GM18870 (cell line): ENCODE measurements around the gene PRM1.

Source experiments
- ATAC-seq: cut with Tn5 transposase; IDR thresholded peaks from one replicate; pipeline ENCODE4 v1.9.1; 2021; ENCODE audit warnings: moderate library complexity; ENCODE audit not compliant: unreplicated experiment

PRM1 gene

DNA sequence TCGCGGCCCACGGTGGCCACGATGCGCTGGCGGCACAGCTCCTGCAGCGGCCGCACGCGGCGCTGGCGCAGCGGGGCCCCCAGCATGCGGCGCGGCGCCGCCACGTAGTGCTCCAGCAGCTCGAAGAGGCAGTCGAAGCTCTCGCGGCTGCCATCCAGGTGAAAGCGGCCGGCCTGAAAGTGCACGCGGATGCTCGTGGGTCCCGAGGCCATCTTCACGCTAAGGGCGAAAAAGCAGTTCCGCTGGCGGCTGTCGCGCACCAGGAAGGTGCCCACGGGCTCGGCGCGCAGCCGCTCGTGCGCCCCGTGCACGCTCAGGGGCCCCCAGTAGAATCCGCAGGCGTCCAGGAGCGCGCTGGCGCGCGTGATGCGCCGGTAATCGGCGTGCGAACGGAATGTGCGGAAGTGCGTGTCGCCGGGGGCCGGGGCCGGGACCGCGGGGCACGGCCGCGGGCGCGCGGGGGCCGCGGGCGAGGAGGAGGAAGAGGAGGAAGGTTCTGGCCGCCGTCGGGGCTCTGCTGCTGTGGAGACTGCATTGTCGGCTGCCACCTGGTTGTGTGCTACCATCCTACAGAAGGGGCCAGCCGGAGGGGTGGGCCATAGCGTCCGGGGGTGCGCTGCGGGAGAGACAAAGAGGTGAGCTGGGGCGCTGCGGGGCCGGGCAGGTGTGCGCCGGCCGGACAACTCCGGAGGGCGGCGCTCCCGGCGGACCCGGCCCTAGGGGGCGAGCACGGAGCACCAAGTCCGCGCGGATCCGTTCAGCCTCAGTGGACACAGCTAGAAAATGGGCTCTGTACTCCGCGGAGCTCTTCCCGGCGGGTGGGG lies 26.0 kb downstream of the PRM1 start:
- ATAC-seq, result peak; percentile 19

DNA sequence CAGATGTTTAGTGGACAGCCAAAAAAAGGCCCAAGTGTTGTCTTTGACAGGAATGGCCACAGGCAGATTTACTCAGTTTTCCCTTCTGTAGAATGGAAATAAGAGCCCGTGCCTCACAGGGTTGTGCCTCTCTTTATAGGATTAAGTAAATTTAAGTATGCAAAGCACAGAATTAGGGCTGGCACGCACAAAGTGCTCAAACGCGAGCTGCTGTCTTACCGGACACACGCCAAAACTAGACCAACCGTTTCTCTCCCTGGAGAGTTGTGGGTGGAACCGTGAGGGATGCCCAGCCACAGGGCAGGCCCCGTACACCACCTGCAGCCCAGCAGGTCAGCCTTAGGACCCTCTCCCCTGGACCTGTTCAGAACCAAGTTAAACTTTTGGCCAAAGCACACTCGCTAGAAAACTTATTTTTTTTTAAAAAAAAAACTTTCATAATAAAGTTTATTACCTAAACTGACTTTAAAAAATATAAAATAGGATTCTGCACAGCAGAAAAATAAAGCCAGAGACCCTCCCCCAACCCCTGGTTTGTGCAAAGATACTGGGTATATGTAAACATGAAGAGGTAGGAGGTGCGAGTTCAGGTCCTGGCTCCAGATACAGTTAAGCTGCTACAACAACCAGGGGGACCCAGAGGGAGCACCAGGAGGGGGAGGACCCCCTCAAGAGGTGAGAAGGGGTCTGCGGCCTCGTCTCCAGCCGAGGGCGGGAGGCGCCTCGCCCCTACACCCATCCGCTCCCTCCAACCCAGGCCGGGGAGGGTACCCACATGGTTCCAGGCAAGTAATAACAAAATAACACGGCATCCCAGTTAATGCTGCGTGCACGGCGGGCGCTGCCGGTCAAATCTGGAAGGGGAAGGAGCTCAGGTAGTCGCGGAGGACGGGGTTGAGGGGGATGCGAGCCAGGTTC lies 26.9 kb downstream of the PRM1 start:
- no peak for ATAC-seq

DNA sequence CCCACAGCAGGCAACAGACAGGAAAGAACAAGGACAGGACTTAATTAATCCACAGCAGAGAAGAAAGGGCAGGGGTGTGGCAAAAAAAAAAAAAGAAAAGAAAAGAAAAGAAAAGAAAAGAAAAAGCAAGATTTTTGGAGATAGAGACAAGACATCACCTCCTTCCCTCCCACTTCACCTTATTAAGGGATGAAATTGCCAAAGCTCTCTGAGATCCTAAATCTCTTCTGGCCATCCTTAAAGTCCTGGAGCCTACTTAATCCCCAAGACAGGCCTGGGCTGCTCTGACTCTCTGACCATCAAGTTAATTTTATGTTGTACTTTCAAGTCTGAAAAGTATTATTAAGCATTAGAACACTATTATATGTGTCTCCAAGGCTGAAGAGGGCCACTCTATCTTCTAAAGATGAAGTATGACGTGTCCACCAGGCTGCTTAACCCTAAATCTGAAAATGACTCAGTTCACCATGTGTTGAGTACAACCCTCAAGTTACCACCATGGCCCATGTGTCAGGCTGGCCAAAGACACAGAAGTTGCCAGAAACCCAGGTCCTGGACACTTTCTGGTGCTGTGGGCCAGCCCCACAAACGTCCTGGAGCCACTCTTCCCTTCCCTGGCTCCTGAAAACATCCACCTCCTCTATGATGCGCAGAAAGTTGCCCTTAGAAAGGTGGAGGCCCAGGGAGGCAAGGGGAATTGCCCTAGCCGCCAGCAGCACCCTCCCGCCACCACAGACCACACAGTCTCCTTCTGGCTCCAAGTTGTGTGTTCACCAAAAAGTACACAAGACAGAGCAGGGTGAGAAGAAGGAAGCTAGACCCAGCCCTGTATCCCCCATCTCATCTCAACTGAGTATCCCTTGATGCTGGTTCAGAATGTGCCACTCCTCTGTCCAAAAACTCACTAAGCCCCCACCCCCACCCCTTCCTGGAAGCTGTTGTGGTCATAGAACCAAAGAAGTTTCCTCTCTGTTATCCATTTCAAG lies 27.8 kb downstream of the PRM1 start:
- ATAC-seq, result no peak

DNA sequence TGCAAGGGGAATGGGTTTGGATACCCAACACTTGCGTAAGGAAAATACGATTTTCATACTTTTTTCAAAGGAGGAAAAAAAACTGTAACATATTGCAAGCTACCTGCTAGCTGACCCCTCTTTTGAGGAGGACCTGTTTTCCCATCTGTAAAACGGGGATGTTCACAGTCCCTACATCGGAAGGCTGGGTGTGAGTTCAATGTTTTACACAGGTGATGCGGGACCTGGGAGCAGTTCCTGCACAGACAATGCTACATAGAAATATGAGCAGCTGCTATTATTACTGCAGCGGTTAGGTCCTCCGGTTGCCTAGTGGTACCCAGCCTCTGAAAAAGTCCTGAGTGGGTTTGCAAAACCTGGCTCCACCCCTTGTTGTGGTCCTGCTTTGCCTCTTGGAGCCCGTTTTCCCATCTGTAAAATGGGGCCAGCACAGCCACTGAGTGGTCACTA lies 28.6 kb downstream of the PRM1 start:
- no peak for ATAC-seq

DNA sequence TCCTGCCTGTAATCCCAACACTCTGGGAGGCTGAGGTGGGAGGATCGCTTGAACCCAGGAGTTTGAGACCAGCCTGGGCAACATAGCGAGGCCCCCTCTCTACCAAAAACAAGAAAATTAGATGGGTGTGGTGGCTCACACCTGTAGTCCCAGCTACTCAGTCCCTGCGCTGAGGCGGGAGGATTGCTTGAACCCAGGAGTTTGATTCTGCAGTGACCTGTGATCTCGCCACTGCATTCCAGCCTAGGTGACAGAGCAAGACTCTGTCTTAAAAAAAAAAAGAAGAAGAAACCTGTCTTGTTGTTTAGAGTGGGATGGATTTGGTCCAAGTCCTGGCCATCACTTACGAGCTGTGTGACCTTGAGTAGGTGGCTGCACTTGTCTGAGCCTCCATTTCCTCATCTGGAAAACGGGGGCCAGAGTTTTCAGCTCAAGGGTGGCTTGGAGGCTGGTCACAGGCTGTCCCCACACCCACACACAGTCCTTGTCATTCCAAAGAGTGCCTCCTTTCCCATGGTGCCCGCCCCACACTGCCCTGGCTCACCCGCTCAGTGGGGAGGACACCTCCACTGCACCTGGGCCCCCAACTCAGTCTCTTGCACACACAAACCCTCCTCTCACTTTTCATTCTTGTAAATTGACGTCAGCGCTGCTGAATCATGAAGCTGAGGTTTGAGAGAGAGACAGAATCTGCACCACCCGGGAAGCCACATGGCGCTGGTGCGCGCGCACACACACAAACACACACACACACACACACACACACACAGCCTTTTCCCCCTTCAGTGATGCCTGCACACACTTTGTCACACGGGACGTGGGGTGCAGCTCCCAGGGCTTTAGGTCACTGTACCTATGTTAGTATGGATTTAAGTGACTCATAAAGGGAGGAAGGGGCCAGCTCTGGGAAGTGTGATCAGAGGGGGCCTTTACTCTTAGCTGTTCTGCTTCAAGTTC lies 29.3 kb downstream of the PRM1 start:
- no peak for ATAC-seq

DNA sequence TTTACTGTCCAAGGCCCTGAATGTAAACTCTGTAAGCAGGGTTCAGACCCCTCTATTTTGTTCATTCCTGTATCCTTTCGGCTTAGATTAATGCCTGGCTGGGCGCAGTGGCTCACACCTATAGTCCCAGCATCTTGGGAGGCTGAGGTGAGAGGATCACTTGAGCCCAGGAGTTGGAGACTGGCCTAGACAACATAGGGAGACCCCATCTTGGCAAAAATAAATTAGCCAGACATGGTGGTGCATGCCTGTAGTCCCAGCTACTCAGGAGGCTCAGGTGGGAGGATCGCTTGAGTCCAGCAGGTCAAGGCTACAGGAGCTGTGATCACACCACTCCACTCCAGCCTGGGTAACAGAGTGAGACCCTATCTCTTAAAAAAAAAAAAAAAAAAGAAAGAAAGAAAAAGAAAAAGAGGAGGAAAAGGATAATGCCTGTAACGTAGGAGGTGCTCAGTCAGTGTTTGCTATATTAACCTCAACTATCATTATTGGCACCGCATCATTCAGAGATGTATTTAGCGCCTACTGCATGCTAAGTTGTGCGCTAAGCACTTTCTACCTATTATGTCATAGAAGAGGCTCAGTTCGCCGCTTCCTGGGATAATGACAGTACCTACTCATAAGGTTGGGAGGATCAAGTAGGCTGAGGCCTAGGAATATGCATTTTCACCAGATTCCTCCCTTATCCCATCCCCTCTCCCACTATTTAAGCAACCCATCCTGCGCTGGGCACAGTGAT lies 30.2 kb downstream of the PRM1 start:
- no peak for ATAC-seq

DNA sequence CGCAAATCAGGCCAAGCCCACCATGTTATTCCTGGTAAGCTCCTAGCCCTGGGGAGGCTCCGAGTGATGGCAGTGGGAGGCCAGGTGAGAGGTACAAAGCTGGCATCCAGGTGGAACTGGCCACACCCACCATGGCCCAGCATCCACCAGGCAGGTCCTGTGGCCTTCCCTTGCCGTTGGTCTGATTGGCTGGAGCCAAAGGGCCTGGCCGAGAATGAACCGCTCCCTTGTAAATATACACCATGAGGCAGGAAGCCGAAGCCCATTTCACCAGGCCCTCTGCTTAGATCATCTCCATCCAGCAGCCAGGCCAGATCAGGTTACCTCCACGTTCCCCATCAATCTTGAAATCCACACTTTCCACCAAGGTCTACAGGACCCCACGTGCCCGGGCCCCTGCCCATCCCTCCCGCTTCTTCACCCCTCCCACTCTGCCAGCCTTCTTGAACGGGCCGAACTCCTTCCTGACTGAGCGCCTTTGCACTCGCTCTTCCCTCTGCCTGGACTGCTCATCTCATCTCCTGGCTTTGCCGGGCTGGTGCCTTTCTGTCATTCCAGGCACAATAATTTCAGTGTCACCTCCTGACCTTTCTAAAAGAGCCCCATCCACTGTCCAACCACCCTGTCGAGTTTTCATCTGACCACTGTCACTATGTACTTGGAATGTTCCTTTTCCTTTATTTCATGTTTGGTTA lies 30.9 kb downstream of the PRM1 start:
- ATAC-seq, result no peak

DNA sequence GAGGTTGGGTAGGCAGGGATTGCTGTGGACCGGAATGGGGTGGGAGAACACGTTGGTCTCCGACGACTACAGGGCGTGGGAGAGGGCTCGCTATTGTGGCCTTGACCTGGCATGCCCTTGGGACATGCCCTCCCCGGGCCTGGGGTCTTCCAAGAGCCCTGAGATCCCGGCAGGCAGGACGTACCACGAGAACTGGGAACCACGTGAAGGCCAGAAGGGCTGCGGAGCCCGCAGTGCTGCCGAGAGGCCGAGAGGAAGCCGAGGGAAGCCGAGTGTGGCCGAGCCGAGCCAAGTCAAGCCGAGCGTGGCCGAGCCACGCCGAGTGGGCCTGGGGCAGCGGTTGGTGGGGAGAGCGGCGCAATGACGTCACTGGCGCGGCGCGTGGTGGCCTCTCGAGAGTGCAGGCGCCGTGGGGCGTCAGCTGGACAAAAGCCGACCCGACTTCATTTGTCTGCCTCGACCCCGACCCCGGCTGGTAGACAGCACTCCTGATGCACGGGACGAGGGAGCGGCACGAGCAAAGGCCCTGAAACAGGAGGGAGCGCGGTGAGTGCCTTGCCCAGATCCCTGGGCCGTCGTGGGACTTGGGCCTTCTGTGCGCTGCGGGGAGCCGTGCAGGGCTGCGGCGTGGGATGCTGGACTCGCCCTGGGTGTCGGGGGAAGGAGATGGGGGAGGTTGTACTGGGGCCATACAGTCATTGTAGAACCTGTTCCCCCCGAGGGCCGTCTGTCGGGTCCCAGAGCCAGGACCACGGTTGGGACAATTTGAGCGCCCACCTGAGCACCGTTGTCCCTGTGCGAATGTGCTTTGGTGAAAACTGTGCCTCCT lies 31.7 kb downstream of the PRM1 start:
- no peak for ATAC-seq

DNA sequence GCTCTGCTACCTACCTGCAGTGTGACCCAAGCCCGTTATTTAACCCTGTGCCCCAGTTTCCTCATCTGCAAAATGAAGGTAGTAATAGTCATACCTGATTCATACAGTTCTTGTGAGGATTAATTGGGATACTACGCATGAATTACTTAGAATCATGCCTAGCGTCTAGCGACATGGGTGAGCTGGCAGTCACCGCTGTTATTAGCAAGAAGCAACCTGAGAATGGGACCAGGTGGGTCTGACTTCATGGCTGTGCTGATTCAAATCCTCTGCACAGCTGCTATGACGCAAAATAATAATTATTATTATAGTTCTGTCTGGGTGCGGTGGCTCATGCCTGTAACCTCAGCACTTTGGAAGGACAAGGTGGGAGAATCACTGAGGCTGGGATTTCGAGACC lies 33.0 kb downstream of the PRM1 start:
- no peak for ATAC-seq

DNA sequence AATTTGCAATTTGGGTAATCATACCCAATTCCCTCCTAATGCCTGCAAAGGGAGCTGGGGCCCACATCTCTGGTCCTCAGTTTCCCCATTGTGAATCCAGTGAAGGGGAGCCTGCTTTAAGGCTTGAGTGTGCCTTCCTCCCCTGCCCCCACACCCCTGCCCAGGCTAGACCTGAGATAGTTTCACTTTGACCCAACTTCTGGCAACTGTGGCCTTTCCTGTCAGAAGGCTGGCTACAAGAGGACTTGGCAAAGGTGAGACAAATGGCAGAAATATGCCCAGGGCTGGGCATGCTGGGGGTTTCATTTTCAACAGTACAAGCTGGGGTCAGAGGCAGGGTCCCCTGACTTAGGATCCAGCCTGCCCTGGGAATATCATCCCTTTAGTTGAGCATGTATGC lies 35.1 kb downstream of the PRM1 start:
- no peak for ATAC-seq

DNA sequence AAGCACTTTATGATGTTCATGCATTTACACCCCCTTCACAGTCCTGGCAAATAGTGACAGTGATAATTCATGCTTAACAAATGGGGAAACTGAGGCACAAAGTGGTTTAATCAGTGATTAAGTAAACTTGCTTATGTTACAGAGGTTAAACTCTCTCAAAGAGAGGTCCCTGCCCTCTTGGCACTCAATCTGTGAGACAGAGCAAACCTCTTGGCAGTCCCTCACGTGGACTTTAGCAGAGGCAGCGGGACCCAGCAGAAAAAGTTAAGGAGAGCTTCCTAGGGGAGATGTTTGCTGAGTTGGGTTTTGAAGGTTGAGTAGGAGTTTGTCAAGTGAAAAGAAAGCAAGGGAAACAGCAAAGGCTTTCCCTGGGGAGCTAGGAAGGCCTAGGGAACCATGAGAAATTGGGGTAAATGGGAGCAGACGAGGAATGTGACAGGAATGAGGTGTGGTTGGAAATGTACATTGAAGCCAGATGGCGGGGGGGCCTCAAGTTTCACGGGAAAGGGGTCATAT lies 35.9 kb downstream of the PRM1 start:
- ATAC-seq, result no peak

DNA sequence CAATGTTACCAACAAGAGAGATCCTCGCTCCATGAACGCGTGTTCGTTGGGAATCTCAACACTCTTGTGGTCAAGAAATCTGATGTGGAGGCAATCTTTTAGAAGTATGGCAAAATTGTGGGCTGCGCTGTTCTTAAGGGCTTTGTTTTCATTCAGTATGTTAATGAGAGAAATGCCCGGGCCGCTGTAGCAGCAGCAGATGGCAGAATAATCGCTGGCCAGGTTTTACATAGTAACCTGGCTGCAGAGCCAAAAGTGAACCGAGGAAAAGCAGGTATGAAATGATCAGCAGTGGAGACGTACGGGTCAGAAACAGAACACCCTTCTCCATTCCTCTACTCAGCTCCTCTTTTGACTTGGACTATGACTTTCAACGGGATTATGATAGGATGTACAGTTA lies 38.5 kb downstream of the PRM1 start:
- ATAC-seq, result no peak

DNA sequence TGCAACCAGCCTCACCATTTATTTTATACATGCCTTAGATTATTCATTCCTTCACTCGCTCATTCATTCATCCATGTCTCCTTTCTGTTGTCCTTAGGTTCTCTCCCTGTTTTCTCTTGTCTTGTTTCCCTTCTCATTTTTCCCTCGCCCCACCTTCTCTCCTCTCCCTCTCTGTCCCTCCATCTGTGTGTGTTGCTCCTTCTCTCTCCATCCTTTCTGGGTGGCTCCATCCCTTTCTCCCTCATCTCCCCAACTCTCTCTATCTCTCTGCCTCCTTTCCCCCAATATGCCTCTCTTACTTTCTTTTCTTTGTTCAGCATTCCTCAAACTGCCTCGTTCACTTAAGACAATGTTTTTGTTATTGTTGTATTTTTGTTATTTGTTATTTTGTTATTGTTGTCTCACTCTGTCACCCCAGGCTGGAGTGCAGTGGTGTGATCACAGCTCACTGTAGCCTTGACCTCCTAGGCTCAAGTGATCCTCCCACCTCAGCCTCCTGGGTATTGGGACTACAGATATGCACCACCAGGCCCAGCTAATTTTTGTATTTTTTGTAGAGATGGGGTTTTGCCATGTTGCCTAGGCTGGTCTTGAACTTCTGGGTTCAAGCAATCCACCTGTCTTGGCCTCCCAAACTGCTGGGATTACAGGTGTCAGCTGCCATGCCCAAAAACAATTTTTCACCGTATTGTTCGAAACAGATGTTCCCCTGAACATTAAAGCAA lies 39.5 kb downstream of the PRM1 start:
- no peak for ATAC-seq

DNA sequence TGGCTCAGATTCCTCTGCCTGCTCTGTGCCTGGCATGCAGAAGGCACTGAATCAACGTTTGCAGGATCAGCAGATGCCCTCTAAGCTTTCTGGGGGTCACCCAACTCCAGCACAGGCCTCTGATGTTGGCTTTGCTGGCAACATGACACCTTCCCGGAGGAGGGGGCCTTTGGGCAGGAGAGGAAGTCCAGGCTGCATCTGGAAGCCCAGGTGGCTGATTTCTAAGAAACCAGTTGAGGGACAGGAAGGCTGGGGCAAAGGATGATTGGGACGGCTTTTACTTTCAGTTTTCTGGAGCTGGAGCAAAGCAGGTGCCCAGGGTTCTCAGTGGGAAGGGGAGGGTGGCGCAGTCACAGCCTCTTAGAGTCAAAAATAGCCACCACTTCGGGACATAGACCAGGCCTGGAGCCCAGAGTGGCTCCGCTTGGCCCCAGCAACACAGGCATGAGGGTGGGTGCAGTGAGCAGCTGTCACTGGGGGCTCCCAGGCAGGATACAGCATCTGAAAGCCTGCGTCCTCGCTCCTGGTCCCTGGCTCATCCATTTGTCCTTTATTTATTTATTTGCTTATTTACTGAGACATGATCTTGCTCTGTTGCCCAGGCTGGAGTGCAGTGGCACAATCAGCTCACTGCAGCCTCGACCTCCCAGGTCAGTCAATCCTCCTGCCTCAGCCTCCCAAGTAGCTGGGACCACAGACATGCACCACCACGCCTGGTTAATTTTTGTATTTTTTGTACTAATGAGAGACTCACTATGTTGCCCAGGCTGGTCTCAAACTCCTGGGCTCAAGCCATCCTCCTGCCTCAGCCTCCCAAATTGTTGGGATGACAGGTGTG lies 40.3 kb downstream of the PRM1 start:
- no peak for ATAC-seq
